GM23248 (cell line): ENCODE measurements around the gene ASIC2.

ENCODE experiments used
- EZH2 ChIP-seq: fragments of 200-600 bp; sonication (generic); IDR thresholded peaks from 2 replicates; pipeline ENCODE4 v1.6.1; 2018; ENCODE audit warnings: antibody characterized with exemption, mild to moderate bottlenecking; ENCODE audit not compliant: insufficient read depth, poor library complexity, severe bottlenecking
- EZH2phosphoT487 ChIP-seq: fragments of 200-600 bp; sonication (generic); IDR thresholded peaks from 2 replicates; pipeline ENCODE4 v1.6.1; 2018; ENCODE audit warnings: antibody characterized with exemption, moderate library complexity, mild to moderate bottlenecking, low read depth; ENCODE audit not compliant: insufficient read depth

DNA sequence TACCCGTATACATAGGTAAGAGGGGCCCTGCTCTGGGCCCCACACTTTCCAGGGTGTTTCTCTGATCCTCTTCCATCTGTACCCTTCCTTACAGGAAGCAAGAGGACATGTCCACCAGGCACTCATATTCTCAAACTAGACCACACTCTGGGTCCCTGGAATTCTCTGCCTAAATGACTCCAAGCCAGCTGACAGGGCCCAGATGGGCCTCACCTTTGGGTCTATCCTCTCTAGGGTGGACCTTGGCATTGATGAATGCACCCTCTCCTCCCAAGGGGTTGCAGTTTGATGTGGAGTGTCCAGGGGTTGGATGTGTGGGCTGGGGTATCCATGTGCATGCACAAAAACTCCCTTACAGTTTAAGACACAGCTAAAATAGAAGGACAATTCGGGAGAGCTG, 95.8 kb downstream of the ASIC2 start:
- TF ChIP-seq EZH2 (no peak), EZH2phosphoT487 (no peak)
